Tibial artery (tissue), 4 donors: Measurements from ENCODE around the gene ASCC2.

ENCODE experiments used
- DNase-seq, 2 donors: peaks; one replicate each; pipeline ENCODE4 v3.0.0-alpha.2; 2019
- H3K27ac ChIP-seq, 2 donors: fragments of 200-600 bp; sonication (generic) in 1 of 2; 1 replicate in 1 of 2; 2 replicates in 1 of 2; pipeline ENCODE4 v1.5.1; 2018 to 2019; ENCODE audit warnings: mild to moderate bottlenecking in 1 of 2
- H3K27me3 ChIP-seq, 2 donors: fragments of 200-600 bp; sonication (generic) in 1 of 2; one replicate each; pipeline versions ENCODE4 v1.5.1 to v1.6.0; 2016 to 2019
- H3K36me3 ChIP-seq, 3 donors: fragments of 200-600 bp; sonication (generic) in 2 of 3; one replicate each; pipeline ENCODE4 v1.5.1; 2016 to 2019; ENCODE audit warnings: mild to moderate bottlenecking in 2 of 3
- H3K4me1 ChIP-seq, 4 donors: fragments of 200-600 bp; sonication (generic) in 2 of 4; 1 replicate in 3 of 4; 2 replicates in 1 of 4; pipeline ENCODE4 v1.5.1; 2016 to 2019
- H3K4me3 ChIP-seq, 2 donors: fragments of 200-600 bp; sonication (generic) in 1 of 2; 1 replicate in 1 of 2; 2 replicates in 1 of 2; pipeline ENCODE4 v1.5.1; 2018 to 2019; ENCODE audit warnings: mild to moderate bottlenecking in 2 of 2
- H3K9me3 ChIP-seq, 3 donors: fragments of 200-600 bp; sonication (generic) in 1 of 3; one replicate each; pipeline ENCODE4 v1.5.1; 2016 to 2019
- intact Hi-C: fragments of 100-400 bp; cut with DNase I; formaldehyde crosslinking; loops from one replicate; pipeline ENCODE4 v1.15.0; 2023; ENCODE audit warnings: low total_unique reads
- TF ChIP-seq, protein P1 (sequence below), 2 experiments: fragments of 200-600 bp in 1 of 2; fragments of 450-650 bp in 1 of 2; IDR thresholded peaks; one replicate each; pipeline ENCODE4 v1.5.1; 2017 to 2019; ENCODE audit warnings: antibody characterized with exemption in 2 of 2, mild to moderate bottlenecking in 1 of 2, moderate library complexity in 1 of 2

ASCC2 gene

DNA sequence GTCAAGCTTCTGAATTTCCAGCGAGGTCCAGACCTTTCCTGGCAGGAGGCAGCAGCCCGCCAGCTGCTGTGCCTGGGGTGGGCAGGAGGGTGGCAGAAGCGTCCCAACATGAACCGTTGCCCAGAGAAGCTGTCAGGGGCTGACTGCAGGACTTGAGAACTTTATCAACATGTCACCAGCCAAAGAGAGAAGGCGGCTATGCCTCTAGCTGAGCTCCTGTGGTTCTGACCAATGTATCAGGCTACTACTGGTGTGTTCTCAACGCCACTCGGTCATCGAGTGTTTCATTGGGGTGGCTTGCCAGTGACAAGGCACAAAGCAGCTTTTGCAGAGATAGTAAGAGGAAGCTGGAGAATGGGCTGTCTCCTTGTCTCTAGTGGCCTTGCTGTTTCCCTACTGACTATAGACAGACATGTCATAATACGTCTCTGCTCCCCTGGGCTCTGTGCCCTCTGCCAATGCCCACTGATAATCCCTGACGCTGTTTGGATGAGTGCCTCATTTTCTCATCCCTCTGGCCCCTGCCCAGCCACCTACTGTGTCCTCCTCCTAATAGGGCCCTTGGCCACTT lies 17.6 kb upstream of the ASCC2 start:
- DNase-seq, result peak in 1 of 2 donors; percentile 38
- H3K27me3 ChIP-seq, result peaks cover 0 to 6% of the 10 kb centered on the region in 2 donors
- H3K27ac ChIP-seq, result no peak overlapping the region
- intact Hi-C loops, result no loop called here
- TF ChIP-seq, protein P1, sequence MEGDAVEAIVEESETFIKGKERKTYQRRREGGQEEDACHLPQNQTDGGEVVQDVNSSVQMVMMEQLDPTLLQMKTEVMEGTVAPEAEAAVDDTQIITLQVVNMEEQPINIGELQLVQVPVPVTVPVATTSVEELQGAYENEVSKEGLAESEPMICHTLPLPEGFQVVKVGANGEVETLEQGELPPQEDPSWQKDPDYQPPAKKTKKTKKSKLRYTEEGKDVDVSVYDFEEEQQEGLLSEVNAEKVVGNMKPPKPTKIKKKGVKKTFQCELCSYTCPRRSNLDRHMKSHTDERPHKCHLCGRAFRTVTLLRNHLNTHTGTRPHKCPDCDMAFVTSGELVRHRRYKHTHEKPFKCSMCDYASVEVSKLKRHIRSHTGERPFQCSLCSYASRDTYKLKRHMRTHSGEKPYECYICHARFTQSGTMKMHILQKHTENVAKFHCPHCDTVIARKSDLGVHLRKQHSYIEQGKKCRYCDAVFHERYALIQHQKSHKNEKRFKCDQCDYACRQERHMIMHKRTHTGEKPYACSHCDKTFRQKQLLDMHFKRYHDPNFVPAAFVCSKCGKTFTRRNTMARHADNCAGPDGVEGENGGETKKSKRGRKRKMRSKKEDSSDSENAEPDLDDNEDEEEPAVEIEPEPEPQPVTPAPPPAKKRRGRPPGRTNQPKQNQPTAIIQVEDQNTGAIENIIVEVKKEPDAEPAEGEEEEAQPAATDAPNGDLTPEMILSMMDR (IDR thresholded peaks at IDR 0.05), result no peak
- H3K9me3 ChIP-seq, result no peaks in the 10 kb centered on the region
- H3K36me3 ChIP-seq, result no peaks in the 10 kb centered on the region
- H3K4me1 ChIP-seq, result no peaks in the 10 kb centered on the region
- no peak overlapping the region for H3K4me3 ChIP-seq

DNA sequence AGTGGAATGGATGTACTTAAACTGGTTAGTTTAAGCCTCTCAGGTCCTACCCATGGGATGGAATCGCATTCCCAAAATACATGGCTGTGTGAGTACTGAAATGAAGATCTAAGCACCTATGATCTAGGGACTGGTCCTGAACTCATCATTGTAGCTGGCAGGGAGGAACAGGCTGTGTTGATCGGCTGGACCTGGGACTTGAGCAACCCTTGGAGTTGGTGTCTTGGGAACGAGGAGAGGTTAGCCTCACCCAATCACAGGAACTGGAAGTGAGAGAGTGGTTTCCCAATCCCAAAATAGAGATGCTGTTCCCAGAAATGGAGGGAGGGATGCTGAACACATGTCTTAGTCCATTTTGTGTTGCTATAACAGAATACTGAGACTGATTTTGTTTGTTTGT lies 16.4 kb upstream of the ASCC2 start:
- Histone ChIP-seq H3K9me3 (no peaks in the 10 kb centered on the region), H3K4me1 (no peaks in the 10 kb centered on the region), H3K27me3 (peaks cover 0 to 6% of the 10 kb centered on the region in 2 donors), H3K4me3 (no peak overlapping the region), H3K36me3 (no peaks in the 10 kb centered on the region), H3K27ac (no peak overlapping the region)
- TF ChIP-seq, protein P1 (IDR thresholded peaks at IDR 0.05), result no peak
- intact Hi-C loops, result no loop called here
- peak; percentile 35 to 45 for DNase-seq

DNA sequence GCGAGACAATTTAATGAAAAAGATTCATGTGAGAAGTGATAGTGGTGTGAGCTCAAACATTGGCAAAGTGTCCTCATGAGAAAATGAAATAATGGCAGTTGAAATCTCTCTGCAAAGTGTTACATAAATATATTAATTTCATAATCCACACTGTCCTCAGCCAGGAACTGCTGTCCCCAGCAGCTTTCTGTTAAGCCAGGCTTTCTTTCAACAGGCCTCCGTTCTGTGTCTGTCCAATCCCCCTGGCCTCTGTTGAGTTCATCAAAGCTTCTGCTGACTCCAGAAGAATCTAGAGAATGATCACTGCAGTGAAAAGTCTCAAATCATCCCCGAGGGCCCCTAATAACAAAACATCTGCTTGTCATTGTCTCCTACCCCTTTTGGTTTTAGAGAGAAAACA lies 10.0 kb upstream of the ASCC2 start:
- Histone ChIP-seq H3K4me3 (no peak overlapping the region), H3K9me3 (no peaks in the 10 kb centered on the region), H3K27ac (no peak overlapping the region), H3K4me1 (no peaks in the 10 kb centered on the region), H3K36me3 (no peaks in the 10 kb centered on the region), H3K27me3 (no peaks in the 10 kb centered on the region)
- TF ChIP-seq, protein P1 (IDR thresholded peaks at IDR 0.05), result no peak
- peak in 1 of 2 donors; percentile 39 for DNase-seq
- intact Hi-C loops, result no loop called here

DNA sequence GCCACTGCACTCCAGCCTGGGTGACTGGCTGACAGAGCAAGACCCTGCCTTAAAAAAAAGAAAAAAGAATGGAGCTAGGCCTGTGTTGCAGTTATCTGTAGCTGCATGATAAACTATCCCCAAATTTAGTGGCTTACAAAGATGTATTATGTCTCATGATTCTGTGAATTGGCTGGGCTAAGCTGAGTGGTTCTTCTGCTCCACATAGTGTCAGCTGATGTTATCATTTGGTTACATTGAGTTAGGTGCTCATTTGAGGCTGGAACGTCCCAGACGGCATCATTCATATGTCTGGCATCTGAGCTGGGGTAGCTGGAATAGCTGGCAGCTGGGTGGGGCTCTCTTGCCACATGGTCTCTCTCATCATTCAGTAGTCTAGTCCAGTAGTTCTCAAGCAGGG lies 8.2 kb upstream of the ASCC2 start:
- DNase-seq, result no peak
- Histone ChIP-seq H3K4me3 (no peak overlapping the region), H3K27me3 (no peaks in the 10 kb centered on the region), H3K27ac (no peak overlapping the region), H3K9me3 (no peaks in the 10 kb centered on the region), H3K4me1 (no peaks in the 10 kb centered on the region), H3K36me3 (no peaks in the 10 kb centered on the region)
- TF ChIP-seq, protein P1 (IDR thresholded peaks at IDR 0.05), result no peak
- intact Hi-C loops, result no loop called here

DNA sequence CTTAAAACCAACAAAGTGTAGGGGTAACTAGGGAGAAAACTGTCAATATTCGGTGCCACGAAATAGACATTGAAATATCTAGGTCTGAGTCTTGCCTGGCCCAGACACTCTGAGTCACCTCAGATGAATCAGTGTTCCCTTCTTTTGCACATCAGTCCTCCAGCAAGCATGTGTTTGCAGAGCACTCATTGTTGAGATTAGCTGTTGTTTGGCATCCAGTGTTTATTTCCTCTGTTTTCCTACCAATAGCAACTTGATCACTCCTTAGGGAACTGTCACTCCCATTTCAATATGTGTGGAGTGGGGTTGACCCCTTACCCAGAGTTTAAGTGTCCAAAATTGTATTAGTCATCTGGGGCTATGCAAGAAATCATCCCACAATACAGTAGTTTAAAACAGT lies 4.7 kb upstream of the ASCC2 start:
- no peaks in the 10 kb centered on the region for H3K9me3 ChIP-seq
- TF ChIP-seq, protein P1 (IDR thresholded peaks at IDR 0.05), result no peak
- no peaks in the 10 kb centered on the region for H3K27me3 ChIP-seq
- intact Hi-C loops, result no loop called here
- H3K36me3 ChIP-seq, result no peaks in the 10 kb centered on the region
- H3K4me1 ChIP-seq, result peaks cover 0 to 6% (median 3%) of the 10 kb centered on the region in 4 donors
- H3K4me3 ChIP-seq, result no peak overlapping the region
- peak in 1 of 2 donors; percentile 54 for DNase-seq
- no peak overlapping the region for H3K27ac ChIP-seq

DNA sequence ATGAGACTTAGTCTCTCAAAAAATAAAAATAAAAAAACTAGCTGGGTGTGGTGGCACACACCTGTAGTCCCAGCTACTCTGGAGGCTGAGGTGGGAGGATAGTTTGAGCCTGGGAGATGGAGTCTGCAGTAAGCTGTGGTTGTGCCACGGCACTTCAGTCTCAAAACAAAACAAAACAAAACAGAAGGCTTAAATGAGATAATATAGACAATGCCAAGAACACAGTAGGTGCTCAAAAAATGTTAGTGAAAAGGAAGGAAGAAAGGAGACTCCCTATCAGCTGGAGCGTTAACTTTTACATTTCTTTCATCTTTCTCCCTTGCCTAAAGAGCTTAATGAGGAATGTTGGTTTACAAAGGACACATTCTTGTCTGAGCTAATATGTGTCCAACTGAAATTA lies 4.1 kb upstream of the ASCC2 start:
- H3K27ac ChIP-seq, result no peak overlapping the region
- intact Hi-C loops, result no loop called here
- TF ChIP-seq, protein P1 (IDR thresholded peaks at IDR 0.05), result no peak
- H3K4me3 ChIP-seq, result no peak overlapping the region
- H3K27me3 ChIP-seq, result no peaks in the 10 kb centered on the region
- peaks cover 0 to 11% (median 7%) of the 10 kb centered on the region in 4 donors for H3K4me1 ChIP-seq
- DNase-seq, result no peak
- H3K9me3 ChIP-seq, result no peaks in the 10 kb centered on the region
- no peaks in the 10 kb centered on the region for H3K36me3 ChIP-seq
